HG03571 (cell line): Measurements from ENCODE around the gene SF3B6.
"Not testable (repeated sequence)": the region's sequence is repeated elsewhere in the genome, so short reads cannot be mapped to it uniquely, and the experiment has no call there.

Experiments
- ATAC-seq: cut with Tn5 transposase; IDR thresholded peaks from one replicate; pipeline ENCODE4 v1.9.1; 2021; ENCODE audit not compliant: unreplicated experiment

The SF3B6 gene, protein sequence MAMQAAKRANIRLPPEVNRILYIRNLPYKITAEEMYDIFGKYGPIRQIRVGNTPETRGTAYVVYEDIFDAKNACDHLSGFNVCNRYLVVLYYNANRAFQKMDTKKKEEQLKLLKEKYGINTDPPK

DNA sequence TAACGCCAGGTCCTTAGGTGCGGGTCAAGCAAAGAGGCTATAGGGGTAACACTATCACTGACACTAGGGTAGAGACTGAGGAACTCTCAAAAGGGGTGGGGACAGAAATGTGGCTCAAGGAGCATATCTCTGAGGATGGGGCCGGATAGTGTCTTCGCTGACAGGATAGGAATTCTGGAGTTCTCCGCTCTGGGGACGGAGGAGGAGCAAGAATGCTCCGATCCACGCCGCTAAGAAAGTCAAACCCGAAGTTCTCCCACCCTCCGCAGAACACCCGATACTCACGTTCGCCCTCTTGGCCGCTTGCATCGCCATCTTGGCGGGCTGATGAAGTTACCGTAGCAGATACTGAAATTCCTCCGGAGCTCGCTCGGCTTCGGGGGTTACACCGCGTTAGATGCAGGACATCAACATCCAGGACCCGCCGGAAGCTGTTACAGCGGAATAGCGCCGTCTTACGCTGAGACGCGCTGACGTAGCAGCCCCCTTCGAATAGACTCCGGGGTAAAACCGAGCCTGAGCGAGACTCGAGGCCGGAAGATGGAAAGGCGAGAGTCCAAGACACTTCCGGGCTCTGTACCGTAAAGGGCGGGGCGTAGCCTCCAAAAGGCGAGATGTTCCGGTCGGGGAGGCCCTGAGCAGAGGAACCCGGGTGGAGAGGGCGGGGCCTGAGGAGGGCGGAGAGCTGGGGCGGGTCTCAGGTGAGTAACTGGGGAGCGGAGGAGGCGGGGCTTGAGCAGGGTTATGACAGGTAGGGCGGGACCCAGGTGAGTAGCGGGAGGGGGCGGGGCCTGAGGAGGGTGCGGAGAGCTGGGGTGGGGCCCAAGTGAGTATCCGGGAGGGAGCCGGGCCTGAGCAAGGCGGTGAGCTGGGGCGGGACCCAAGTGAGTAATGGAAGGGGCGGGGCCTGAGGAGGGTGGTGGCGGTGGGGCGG is at the start of gene SF3B6:
TSS of gene SF3B6 (minus strand) at position 412 of the 934 bp plus-strand sequence. CDS start at position 315, 97 bp downstream.
- ATAC-seq, result peak; percentile 95

- peak; percentile 6 for ATAC-seq
Measured at GRCh38 chr2:24123922-24124580, 47.9 kb upstream of the SF3B6 start.

DNA sequence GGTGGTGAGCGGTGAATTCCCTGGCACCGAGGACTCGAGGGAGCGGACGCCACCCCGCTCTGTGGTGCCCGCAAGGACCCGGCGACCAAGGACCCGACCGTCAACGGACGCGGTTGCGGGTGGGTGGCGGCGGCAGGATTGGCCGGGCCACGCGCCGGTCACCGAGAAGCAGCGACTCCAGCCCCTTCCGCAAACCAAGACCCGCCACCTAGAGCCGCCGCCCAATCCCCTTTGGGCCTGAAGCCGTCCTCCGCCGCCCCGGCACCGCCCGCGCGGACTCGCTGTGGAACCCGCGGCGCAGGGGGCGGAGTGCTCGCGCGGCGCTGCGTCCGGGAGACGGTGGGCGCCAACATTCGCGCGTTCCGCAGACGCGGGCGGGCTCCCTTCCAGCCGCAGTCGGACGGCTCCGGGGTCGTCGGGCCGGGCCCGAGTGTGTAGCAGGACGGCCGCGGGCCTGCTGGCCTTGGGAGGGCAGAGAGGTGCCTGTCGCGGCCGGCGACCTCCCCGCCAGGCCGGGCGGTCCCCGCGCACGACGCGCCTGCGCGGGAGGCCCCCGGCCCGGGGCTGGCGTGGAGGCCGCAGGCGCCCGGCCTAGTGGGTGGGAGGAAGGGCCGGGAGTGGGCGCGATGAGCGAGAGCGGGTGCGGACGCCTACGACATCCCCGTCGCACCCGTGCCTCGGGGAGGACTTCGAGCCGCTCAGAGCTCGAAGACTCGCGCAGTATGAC is 47.2 kb upstream of the SF3B6 start, which contains the start of the genes FAM228B and PFN4:
TSS of gene FAM228B (plus strand) at position 275 of the 727 bp plus-strand sequence. CDS start 893 bp downstream, outside the sequence.
TSS of gene PFN4 (minus strand) at position 140 of the 727 bp plus-strand sequence. CDS start 799 bp downstream, outside the sequence.
- peak; percentile 76 for ATAC-seq

GRCh38 chr2:24122366-24123194 is 46.5 kb upstream of the SF3B6 start:
- ATAC-seq, result no peak

GRCh38 chr2:24121469-24121868 is 45.3 kb upstream of the SF3B6 start:
- ATAC-seq, result no peak

DNA sequence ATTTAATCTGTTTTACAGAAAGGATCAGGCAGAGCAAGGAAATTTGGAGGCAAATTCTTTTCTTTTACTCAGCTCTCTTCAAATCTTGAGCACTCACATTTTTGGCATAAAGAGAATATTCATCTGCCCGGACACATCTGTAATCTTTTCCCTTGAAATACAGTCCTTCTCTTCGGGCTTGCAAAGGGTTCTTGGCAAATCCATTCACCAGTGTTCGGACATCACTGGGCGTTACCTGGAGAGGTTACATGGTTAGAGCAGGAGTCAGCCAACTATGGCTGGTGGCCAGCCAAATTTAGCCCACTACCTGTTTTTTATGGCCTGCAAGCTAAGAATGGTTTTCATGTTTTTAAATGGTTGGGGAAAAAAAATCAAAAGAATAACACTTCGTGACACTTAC is 44.9 kb upstream of the SF3B6 start:
- ATAC-seq, result no peak

GRCh38 chr2:24117902-24118301 is 41.8 kb upstream of the SF3B6 start:
- no peak for ATAC-seq

GRCh38 chr2:24115057-24115456 is 38.9 kb upstream of the SF3B6 start:
- no peak for ATAC-seq

DNA sequence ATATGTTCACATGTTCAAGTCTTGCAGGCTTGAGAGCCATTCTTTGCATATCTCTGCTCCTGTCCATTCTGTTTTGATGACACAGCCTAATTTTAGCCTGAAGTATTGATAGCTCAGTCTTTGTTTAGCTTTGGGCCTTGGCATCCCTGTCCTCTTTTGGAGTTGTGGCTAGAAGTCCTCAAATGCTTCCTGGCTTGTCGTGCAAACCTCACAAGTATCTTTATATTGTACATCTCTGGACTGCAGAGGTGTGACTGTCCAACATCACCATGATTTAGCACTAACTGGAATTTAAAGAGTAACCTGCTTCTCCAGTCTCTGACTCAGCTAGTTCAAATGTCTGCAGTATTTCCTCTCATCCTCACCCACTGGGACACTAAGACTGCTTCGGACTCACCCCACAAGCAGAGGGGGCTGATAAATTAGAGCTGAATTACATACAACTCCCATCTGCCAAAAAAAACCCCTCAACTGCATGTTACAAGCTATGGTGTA is 35.3 kb upstream of the SF3B6 start:
- ATAC-seq, result no peak

DNA sequence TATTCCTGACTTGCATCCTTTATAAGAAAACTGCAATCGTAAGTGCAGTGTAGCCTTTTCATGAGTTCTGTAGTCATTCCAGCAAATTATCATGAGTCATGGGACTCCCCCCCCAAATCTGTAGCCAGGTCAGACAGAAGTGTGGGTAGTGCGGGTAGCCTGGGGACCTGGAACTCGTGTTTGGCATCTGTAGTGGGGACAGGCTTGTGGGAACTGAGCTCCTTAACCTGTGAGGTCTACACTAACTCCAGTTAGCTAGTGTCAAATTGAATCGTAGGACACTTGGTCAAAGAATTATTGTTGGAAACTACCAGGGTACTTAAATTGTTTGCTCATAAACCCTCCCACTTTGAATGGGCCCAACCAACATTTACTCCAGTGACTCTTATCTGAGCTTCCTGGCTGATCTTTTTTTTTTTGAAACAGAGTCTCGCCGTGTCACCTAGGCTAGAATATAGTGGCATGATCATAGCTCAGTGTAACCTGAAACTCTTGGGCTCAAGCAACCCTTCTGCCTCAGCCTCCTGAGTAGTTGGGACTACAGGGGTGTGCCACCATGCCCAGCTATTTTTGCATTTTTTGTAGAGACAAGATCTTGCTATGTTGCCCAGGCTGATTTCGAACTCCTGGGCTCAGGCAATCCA is 34.7 kb upstream of the SF3B6 start:
- no peak for ATAC-seq

GRCh38 chr2:24109431-24109830 is 33.3 kb upstream of the SF3B6 start:
- ATAC-seq, result not testable (repeated sequence)

- ATAC-seq, result no peak
Measured at GRCh38 chr2:24107336-24107735, 31.2 kb upstream of the SF3B6 start.

DNA sequence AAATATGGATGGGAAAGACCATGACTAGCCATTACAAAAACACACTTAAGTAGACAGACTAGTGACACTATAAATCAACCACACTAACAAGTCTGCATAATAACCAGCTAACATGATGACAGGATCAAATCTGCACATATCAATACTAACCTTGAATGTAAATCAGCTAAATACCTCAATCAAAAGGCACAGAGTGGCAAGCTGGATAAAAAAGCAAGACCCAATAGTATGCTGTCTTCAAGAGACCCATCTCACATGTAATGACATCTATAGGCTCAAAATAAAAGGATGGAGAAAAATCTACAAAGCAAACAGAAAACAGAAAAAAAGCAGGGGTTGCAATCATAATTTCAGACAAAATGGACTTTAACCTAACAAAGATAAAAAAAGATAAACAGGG is 30.7 kb upstream of the SF3B6 start:
- no peak for ATAC-seq

GRCh38 chr2:24105816-24106215 is 29.7 kb upstream of the SF3B6 start:
- no peak for ATAC-seq

DNA sequence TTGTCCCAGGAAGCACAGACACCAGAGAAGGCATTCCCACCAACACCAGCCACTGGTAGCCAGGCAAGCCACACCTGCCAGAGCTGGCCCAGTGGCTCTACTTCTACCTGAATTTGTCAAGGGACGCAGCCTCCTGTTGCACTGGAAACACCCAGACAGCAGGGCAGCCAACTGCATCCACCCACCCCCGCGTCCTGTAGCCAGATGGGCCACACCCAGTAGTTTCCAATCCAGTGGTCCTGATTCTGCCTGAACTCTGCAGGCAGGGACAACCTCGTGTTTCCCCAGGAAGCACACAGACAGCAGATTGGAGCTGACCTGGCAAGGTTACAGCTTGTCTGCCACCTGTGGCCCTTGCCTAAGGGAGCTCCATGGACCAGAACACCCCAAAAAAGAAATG is 28.8 kb upstream of the SF3B6 start:
- ATAC-seq, result no peak

DNA sequence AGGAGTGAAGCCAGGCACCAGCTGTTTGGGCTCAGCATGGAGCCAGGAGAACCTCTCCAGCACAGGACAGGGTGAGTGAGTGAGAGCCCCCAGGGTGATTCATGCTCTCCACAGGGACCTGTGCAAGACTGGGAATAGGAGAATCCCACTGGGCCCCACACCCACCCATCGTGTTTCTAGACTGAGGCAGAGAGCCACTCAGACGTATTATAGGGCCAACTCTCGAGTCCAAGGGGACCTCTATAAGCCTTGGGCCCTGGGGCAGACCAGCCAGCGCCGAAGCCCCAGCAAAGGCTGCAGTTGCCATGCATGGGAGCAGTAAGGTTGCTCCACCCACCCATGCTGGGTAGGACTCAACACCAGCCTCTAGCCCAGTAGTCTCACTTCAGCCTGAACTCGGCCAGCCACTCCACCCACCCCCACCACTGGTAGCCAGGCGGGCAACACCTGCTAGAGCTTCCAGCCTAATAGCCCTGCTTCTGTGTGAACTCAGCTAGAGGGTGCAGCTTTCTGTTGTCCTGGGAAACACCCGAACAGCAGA is 28.1 kb upstream of the SF3B6 start:
- ATAC-seq, result no peak

- no peak for ATAC-seq
Measured at GRCh38 chr2:24102677-24103076, 26.6 kb upstream of the SF3B6 start.

GRCh38 chr2:24101992-24102391 is 25.9 kb upstream of the SF3B6 start:
- ATAC-seq, result no peak

DNA sequence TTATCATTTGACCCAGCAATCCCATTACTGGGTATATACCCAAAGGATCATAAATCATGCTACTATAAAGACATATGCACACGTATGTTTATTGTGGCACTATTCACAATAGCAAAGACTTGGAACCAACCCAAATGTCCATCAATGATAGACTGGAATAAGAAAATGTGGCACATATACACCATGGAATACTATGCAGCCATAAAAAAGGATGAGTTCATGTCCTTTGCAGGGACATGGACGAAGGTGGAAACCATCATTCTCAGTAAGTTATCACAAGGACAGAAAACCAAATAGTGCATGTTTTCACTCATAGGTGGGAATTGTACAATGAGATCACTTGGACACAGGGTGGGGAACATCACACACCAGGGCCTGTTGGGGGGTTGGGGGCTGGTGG is 24.6 kb upstream of the SF3B6 start:
- ATAC-seq, result not testable (repeated sequence)
